Vagina (tissue), 2 donors: ENCODE results near the gene NFAM1.

Experiments
- CTCF ChIP-seq, 3 experiments: fragments of 450-650 bp in 2 of 3; fragments of 200-600 bp in 1 of 3; sonication (generic) in 1 of 3; IDR thresholded peaks; one replicate each; pipeline ENCODE4 v1.5.1; 2017 to 2019; ENCODE audit warnings: antibody characterized with exemption in 3 of 3, mild to moderate bottlenecking in 2 of 3, moderate library complexity in 2 of 3
- POLR2A ChIP-seq, 2 donors: fragments of 450-650 bp; IDR thresholded peaks; one replicate each; pipeline ENCODE4 v1.6.1; 2017; ENCODE audit warnings: antibody characterized with exemption in 2 of 2, mild to moderate bottlenecking in 2 of 2, moderate library complexity in 2 of 2
- POLR2AphosphoS5 ChIP-seq, 2 donors: sonication (generic); formaldehyde crosslinking; IDR thresholded peaks; one replicate each; pipeline ENCODE4 v1.9.0; 2017; ENCODE audit warnings: antibody characterized with exemption in 2 of 2, mild to moderate bottlenecking in 2 of 2, low read depth in 1 of 2; ENCODE audit not compliant: insufficient read depth in 1 of 2

- no peak for TF ChIP-seq CTCF (IDR thresholded peaks at IDR 0.05)
- no peak for TF ChIP-seq POLR2A (IDR thresholded peaks at IDR 0.05)
- no peak for TF ChIP-seq POLR2AphosphoS5 (IDR thresholded peaks at IDR 0.05; ENCODE audit: insufficient read depth in 1 of 2, low read depth in 1 of 2)
Observed at GRCh38 chr22:42417645-42418305, 14.4 kb downstream of the NFAM1 start.
